Stomach smooth muscle (tissue), 2 donors: ENCODE measurements around the gene PLCG2.

Experiments used
- H3K27ac ChIP-seq: one replicate; pipeline ENCODE4 v1.7.0; 2013; ENCODE audit warnings: mild to moderate bottlenecking, low read length, inconsistent platforms
- H3K27me3 ChIP-seq, 2 donors: one replicate each; pipeline ENCODE4 v1.7.0; 2013; ENCODE audit warnings: low read length in 2 of 2; ENCODE audit not compliant: insufficient read depth in 2 of 2, control insufficient read depth in 1 of 2
- H3K36me3 ChIP-seq, 2 donors: one replicate each; pipeline ENCODE4 v1.7.0; 2013; ENCODE audit warnings: low read length in 2 of 2; ENCODE audit not compliant: control insufficient read depth in 2 of 2, insufficient read depth in 2 of 2
- H3K4me1 ChIP-seq: one replicate; pipeline ENCODE4 v1.7.0; 2013; ENCODE audit warnings: low read length; ENCODE audit not compliant: control insufficient read depth, insufficient read depth
- H3K4me3 ChIP-seq, 2 donors: one replicate each; pipeline ENCODE4 v1.7.0; 2013; ENCODE audit warnings: low read length in 2 of 2
- H3K9ac ChIP-seq, 2 donors: one replicate each; pipeline ENCODE4 v1.7.0; 2013; ENCODE audit warnings: low read length in 2 of 2, mild to moderate bottlenecking in 1 of 2
- H3K9me3 ChIP-seq, 2 donors: one replicate each; pipeline ENCODE4 v1.7.0; 2013; ENCODE audit warnings: low read length in 2 of 2; ENCODE audit not compliant: control insufficient read depth in 2 of 2
- donor health status: healthy.
- donor health status: Pancreatic carcinoma.

The PLCG2 gene

DNA sequence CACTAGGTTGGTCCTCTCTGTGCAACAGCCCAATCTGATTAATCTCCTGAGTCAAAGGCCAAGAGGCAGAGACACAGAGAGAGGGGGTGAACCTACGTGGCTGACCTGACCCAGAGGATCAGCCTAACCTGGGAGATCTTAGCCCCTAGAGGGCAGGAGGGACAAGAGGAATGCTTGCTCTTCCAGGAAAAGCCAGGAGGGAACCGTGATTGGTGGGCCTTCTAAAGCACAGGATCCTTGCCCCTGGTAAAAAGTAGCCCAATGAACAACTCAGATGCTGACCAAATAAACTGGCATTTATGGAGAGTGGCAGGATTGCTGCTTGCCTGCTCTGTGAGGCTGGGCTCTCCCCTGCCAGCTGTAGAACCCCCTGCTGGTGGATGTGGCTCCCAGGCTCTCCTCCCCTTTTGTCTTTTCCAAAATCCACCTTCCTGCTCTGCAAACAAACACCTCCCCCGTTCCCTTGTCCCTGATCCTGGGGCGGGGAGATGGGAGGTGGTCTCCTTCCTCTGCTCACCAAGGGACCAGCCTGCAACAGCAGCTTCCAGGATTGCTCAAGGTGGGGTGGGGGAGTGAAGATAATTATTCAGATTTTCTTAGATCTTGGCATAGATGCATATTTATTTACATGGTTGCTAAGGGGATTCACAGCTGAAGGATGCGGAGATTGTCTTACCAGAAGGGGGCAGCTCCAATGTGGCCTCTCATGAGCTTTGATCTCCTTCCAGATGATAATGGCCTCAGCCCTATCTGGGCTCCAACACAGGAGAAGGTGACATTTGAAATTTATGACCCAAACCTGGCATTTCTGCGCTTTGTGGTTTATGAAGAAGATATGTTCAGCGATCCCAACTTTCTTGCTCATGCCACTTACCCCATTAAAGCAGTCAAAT, 160.3 kb downstream of the PLCG2 start:
- Histone ChIP-seq H3K4me3 (no peak overlapping the region), H3K9me3 (no peaks in the 10 kb centered on the region), H3K27ac (no peak overlapping the region), H3K9ac (no peak overlapping the region), H3K27me3 (peaks cover 4 to 5% of the 10 kb centered on the region in 2 donors), H3K36me3 (no peaks in the 10 kb centered on the region), H3K4me1 (peaks cover 12% of the 10 kb centered on the region)

DNA sequence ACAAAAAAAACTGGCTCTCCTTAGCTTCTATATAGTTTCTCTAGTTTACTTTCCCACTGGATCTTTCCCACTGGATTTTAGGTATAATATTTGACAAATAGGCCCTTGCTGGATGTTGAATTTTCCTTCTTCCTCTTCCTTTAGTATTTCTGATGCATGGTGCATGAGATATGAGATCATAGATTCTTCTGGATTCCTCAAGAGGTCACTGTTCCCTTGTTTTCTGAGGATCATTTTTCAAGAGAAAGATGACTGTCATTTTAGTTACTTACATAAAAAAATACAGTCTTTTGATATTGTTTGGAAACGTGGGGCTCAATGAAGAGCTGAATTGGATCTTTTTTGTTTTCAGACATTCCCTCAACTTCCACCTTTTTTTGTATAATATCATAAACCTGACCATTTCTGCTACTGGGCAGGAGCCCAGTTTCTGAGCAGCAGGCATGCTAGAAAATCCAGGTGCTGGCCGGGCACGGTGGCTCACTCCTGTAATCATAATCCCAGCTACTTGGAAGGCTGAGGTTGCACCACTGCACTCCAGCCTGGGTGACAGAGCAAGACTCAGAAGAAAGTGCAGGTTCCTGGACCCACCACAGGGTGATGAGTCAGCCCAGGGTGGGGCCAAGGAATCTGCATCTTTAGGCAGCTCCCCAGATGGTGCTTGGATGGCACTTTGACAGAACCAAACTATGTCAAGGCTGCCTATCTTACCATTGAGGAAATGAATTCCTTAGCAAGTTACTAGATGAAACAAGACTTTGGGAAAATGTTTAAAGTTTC, 161.9 kb downstream of the PLCG2 start:
- Histone ChIP-seq H3K4me1 (peaks cover 11% of the 10 kb centered on the region), H3K9me3 (no peaks in the 10 kb centered on the region), H3K27me3 (peaks cover 4 to 5% of the 10 kb centered on the region in 2 donors), H3K36me3 (no peaks in the 10 kb centered on the region), H3K4me3 (no peak overlapping the region), H3K9ac (no peak overlapping the region), H3K27ac (no peak overlapping the region)

DNA sequence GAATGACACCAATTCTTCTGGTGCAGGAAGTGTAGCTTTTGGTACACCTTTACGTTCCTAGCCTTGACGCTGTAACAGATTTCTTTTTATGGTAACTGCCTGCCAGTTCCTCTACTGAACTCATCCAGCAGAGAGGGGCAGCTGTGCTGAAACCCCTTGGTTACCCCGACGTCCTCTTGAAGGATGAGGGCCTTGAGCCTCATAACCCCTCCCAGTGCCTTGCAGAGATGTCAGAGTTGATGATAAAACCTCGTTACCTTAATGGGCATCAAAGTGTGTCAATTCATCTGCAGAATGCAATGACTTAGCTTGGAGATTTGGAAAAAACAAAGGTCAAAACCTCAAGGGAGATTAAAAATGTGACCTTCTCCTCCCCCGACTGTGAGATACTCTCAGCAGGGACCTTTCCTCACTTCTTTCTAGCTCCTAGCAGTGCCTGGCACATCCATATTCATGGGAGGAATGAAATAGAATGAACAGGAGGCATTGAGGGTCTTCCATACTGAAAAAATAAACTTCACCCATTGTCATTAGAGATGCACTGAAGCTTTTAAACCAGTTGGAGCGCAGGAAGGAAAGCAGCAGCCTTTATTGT, 163.0 kb downstream of the PLCG2 start:
- peaks cover 4 to 5% of the 10 kb centered on the region in 2 donors for H3K27me3 ChIP-seq
- peaks cover 2% of the 10 kb centered on the region for H3K4me1 ChIP-seq
- no peaks in the 10 kb centered on the region for H3K36me3 ChIP-seq

DNA sequence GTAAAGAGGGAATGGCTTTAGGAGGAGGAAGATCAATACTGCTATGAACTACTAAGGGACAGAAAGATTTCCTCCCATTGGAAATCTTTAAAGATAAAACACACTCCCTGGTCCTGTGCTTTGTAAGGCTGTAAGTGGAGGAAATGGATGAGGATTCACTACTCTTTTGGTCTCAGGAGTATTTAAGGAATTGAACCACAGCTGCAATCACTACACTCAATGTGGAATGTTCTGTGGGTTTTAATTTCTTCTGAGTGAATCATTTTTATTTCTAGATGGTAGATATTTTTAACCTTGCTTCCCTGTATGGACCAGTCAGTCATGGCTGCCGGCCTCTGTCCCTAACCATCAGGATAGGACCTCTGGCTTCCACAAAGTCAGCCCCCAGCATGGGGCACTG, 166.6 kb downstream of the PLCG2 start:
- Histone ChIP-seq H3K9me3 (no peaks in the 10 kb centered on the region), H3K27me3 (no peaks in the 10 kb centered on the region), H3K4me3 (no peak overlapping the region), H3K9ac (no peak overlapping the region), H3K27ac (no peak overlapping the region), H3K36me3 (no peaks in the 10 kb centered on the region), H3K4me1 (no peaks in the 10 kb centered on the region)

More for the DNA sequence above, 163.0 kb downstream of the PLCG2 start:
- Histone ChIP-seq H3K27ac (no peak overlapping the region), H3K9ac (no peak overlapping the region), H3K9me3 (no peaks in the 10 kb centered on the region), H3K4me3 (no peak overlapping the region)

DNA sequence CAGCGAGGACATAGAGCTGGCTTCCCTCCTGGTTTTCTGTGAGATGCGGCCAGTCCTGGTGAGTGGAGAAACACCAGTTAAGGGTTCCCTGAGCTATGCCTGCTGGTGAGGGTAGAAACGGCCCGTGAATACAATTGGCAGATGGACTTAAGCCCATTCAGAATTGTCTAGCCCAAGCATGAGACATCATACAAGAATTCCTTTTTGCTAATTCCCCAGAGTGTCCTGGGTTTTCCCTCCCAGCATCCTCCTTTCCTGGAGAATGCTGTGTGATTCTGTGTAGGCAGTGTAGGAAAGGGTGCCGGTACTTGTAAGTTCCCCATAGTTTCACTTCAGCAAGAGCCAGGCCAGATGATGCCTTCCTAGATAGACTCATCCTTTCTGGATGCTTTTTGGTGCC, 167.1 kb downstream of the PLCG2 start:
- no peaks in the 10 kb centered on the region for H3K36me3 ChIP-seq

DNA sequence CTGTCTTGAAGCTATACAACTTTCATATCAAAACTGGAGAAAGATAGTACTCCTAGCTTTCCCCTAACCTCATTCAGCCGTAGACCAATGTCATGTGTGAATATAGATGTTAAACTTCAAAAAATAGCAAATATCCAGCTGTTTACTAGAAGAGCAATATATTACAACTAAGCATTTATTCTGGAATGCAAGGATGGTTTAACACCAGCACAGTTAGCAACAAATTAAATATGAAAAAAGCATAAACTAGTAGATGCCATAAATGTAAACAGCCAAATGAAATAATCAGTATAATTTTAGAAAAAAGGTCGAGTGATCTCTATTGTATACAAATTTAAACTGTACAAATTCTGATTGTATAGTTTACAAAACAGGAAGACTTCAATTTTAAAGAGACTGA, 172.5 kb downstream of the PLCG2 start:
- Histone ChIP-seq H3K27me3 (no peaks in the 10 kb centered on the region), H3K4me1 (no peaks in the 10 kb centered on the region), H3K9me3 (peaks cover 0 to 2% of the 10 kb centered on the region in 2 donors), H3K4me3 (no peak overlapping the region), H3K36me3 (no peaks in the 10 kb centered on the region), H3K27ac (no peak overlapping the region), H3K9ac (no peak overlapping the region)

More for the DNA sequence above, 167.1 kb downstream of the PLCG2 start:
- no peak overlapping the region for H3K4me3 ChIP-seq
- no peak overlapping the region for H3K9ac ChIP-seq
- no peak overlapping the region for H3K27ac ChIP-seq
- H3K9me3 ChIP-seq: peaks cover 0 to 2% of the 10 kb centered on the region in 2 donors
- H3K4me1 ChIP-seq: no peaks in the 10 kb centered on the region
- no peaks in the 10 kb centered on the region for H3K27me3 ChIP-seq

DNA sequence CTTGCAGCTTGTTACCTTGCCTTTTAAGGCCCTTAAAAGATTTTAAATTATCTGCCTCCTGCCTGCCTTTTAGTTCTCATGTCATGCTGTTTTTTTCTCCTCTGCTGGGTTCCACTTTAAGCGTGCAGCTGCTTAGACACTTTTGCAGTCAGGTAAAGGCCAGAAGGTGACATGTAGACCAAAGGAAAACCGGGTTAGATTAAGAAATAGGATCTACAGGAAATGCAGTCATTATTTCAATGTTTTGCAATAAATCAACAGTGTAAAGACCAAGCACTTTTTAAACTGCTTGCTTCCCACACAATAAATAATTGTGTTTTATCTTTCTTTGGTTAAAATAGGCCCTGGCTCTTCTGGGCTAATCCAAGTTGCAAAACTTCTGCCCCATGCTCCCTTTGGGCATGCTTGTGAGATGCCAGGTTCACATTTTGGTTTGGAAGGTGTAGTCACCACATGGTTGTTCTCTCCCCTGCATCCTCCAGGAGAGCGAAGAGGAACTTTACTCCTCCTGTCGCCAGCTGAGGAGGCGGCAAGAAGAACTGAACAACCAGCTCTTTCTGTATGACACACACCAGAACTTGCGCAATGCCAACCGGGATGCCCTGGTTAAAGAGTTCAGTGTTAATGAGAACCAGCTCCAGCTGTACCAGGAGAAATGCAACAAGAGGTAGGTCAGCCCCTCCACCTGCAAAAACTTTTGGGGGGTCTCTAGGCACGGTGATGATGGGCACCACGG, 177.3 kb downstream of the PLCG2 start:
- no peaks in the 10 kb centered on the region for H3K4me1 ChIP-seq
- no peak overlapping the region for H3K9ac ChIP-seq
- no peaks in the 10 kb centered on the region for H3K9me3 ChIP-seq
- H3K4me3 ChIP-seq: no peak overlapping the region
- no peaks in the 10 kb centered on the region for H3K27me3 ChIP-seq
- no peaks in the 10 kb centered on the region for H3K36me3 ChIP-seq
- no peak overlapping the region for H3K27ac ChIP-seq

DNA sequence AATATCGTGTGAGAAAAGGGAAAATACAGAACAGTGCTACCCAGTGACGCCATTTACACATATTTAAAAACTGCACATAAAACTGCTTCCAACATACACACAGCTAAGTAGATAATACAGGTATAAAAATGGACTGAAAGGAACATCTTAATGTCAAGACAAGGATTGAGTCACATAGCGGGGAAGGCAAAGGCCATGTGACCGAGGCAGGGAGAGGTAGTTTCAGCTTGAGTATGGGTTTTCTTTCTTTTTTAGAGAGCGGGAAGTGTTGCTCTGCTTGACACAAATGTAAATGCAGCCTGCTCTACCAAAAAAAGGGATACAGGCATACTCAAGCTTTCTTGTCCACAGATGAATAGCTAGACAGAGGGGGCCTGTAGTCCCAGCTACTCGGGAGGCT, 185.7 kb downstream of the PLCG2 start:
- H3K9me3 ChIP-seq: no peaks in the 10 kb centered on the region
- no peak overlapping the region for H3K4me3 ChIP-seq
- H3K36me3 ChIP-seq: no peaks in the 10 kb centered on the region
- no peak overlapping the region for H3K27ac ChIP-seq
- H3K9ac ChIP-seq: no peak overlapping the region
- no peaks in the 10 kb centered on the region for H3K4me1 ChIP-seq
- no peaks in the 10 kb centered on the region for H3K27me3 ChIP-seq

DNA sequence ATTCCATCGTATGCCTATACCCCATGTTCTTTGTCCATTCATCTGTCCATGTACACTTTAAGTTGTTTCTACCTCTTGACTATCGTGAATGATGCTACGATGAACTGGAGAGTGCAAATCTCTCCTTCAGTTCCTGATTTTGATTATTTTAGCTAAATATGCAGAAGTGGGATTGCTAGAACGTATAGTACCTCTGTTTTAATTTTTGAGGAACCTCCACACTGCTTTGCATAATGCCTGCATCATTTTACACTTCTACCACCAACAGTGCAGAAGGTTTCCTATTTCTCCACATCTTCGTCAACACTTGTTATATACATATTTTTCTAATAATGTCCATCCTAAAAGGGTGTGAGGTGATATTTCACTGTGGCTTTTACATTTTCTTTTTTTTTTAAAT, 188.3 kb downstream of the PLCG2 start:
- Histone ChIP-seq H3K9ac (no peak overlapping the region), H3K27ac (no peak overlapping the region), H3K4me3 (no peak overlapping the region), H3K4me1 (no peaks in the 10 kb centered on the region), H3K27me3 (no peaks in the 10 kb centered on the region), H3K36me3 (no peaks in the 10 kb centered on the region), H3K9me3 (peaks cover 0 to 3% of the 10 kb centered on the region in 2 donors)

DNA sequence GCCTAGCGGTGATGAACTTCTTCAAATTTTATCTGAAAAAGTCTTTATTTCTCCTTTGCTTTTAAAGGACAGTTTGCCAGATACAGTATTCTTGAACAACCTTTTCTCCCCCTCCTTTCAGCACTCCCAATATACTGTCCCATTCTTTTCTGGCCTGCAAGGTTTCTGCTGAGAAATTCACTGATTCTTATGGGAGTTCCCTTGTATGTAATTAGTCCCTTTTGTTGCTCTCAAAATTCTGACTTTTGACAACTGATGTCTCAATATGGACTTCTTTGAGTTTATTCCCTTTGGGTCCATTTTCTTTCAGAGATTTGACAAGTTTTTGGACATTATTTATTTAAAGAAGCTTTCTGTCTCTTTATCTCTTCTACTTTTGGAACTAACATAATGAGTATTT, 192.8 kb downstream of the PLCG2 start:
- H3K27ac ChIP-seq: no peak overlapping the region
- H3K4me1 ChIP-seq: no peaks in the 10 kb centered on the region
- no peak overlapping the region for H3K9ac ChIP-seq
- no peak overlapping the region for H3K4me3 ChIP-seq
- H3K9me3 ChIP-seq: peaks cover 0 to 5% of the 10 kb centered on the region in 2 donors
- H3K36me3 ChIP-seq: no peaks in the 10 kb centered on the region
- no peaks in the 10 kb centered on the region for H3K27me3 ChIP-seq
